Measurements from ENCODE around the gene APAF1. TPM values are rescaled to one million over a fixed set of nuclear protein-coding genes. Genes with fewer than 3 reads are reported as not detected.

The APAF1 gene
- polyA plus RNA-seq, 3 donors = 29.5 to 36.7 (median 30.0) TPM

DNA sequence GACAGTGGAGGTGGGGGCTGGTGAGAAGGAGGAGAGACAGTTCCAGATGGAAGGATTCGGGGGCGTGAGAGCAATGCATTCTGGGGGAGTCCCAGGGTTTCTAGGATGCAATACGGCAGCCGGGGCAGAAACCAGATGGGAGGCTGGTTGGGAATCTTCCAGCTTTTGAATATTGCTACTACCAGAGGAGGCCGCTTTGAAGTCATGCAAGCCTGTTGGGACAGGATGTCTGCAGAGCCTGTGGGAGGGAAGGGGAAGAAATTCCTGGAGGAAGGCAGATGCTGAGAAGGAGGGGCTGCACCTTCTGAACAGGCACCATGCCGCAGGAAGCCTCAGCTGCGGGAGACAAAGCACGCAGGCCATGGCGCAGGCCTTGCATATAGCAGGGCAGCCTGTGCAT is 105.4 kb downstream of the APAF1 start:
- Histone ChIP-seq H3K27me3 (ENCODE audit: control insufficient read depth in 2 of 2, insufficient read depth in 2 of 2, low read length in 2 of 2) (peaks cover 21 to 29% of the 10 kb centered on the region in 2 donors), H2AFZ (ENCODE audit: insufficient read depth, low read depth, low read length, poor library complexity, severe bottlenecking) (no peak overlapping the region), H4K20me1 (ENCODE audit: insufficient read depth, low read length) (no peaks in the 10 kb centered on the region), H3K4me3 (replicated peaks in 1 of 3; ENCODE audit: low read depth in 2 of 3, low read length in 3 of 3) (no peak overlapping the region), H3K4me2 (replicated peaks; ENCODE audit: extremely low read depth, low read length, poor library complexity, severe bottlenecking) (no peak overlapping the region), H3K79me2 (ENCODE audit: insufficient read depth, low read length) (no peaks in the 10 kb centered on the region), H3K4me1 (ENCODE audit: control insufficient read depth in 1 of 2, insufficient read depth in 2 of 2, low read length in 2 of 2) (peaks cover 4 to 7% of the 10 kb centered on the region in 2 donors), H3K36me3 (replicated peaks in 1 of 2; ENCODE audit: control insufficient read depth in 1 of 2, insufficient read depth in 2 of 2, low read length in 2 of 2) (no peaks in the 10 kb centered on the region), H3K27ac (ENCODE audit: low read depth in 1 of 2, low read length in 2 of 2) (no peak overlapping the region), H3K9ac (ENCODE audit: insufficient read depth, low read length, poor library complexity, severe bottlenecking) (no peak overlapping the region), H3K9me3 (replicated peaks in 1 of 2; ENCODE audit: control insufficient read depth in 1 of 2, insufficient read depth in 1 of 2, low read length in 2 of 2) (peaks cover 0 to 8% of the 10 kb centered on the region in 2 donors)
- WGBS (ENCODE audit: insufficient coverage) = 89% methylated on average over 9 of the region's 9 CpGs
- no peak overlapping the region for H3K4me3 Mint-ChIP-seq
- peaks cover 37 to 43% (median 38%) of the 10 kb centered on the region in 3 donors for H3K27me3 Mint-ChIP-seq (ENCODE audit: low read depth in 3 of 3)
- intact Hi-C loops (cut with micrococcal nuclease) = no loop called here
- TF ChIP-seq, protein P1, sequence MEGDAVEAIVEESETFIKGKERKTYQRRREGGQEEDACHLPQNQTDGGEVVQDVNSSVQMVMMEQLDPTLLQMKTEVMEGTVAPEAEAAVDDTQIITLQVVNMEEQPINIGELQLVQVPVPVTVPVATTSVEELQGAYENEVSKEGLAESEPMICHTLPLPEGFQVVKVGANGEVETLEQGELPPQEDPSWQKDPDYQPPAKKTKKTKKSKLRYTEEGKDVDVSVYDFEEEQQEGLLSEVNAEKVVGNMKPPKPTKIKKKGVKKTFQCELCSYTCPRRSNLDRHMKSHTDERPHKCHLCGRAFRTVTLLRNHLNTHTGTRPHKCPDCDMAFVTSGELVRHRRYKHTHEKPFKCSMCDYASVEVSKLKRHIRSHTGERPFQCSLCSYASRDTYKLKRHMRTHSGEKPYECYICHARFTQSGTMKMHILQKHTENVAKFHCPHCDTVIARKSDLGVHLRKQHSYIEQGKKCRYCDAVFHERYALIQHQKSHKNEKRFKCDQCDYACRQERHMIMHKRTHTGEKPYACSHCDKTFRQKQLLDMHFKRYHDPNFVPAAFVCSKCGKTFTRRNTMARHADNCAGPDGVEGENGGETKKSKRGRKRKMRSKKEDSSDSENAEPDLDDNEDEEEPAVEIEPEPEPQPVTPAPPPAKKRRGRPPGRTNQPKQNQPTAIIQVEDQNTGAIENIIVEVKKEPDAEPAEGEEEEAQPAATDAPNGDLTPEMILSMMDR (IDR thresholded peaks at IDR 0.05) = no peak
- H3K4me1 Mint-ChIP-seq = peaks cover 8% of the 10 kb centered on the region
- no peak overlapping the region for H3K27ac Mint-ChIP-seq
- no peak for DNase-seq
- H3K36me3 Mint-ChIP-seq = peaks cover 0 to 3% of the 10 kb centered on the region in 2 donors
- H3K9me3 Mint-ChIP-seq = peaks cover 0 to 7% (median 2%) of the 10 kb centered on the region in 7 donors

DNA sequence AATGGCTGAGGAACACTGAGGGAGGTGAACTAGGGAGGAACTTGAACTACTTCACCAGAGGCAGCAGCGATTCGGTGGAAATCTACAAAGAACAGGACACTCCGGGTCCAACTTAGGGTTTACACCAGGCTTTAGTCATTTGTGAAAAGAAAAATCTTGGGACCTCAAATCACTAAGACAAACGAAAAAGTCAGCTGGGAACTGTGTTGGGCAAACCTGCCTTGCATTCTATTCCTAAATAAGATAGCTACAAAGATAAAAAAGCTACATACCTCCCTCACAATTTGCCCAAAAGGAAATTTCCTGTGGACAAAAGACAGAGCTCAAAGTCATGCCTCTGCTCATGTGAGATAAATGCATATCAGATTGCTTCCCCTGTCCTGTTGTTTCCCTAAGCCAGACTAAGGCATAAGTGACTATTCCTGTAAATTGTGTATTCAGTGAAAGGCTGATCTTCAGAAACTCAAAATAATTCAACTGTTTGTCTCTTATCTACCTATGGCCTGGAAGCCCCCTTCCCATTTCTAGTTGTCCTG is 106.6 kb downstream of the APAF1 start:
- DNase-seq = no peak
- WGBS (ENCODE audit: insufficient coverage) = 100% methylated on average over 1 of the region's 4 CpGs
- H3K4me3 Mint-ChIP-seq = no peak overlapping the region

More for the DNA sequence above, 106.6 kb downstream of the APAF1 start:
- Histone ChIP-seq H4K20me1 (ENCODE audit: insufficient read depth, low read length) (no peaks in the 10 kb centered on the region), H3K4me1 (ENCODE audit: control insufficient read depth in 1 of 2, insufficient read depth in 2 of 2, low read length in 2 of 2) (no peaks in the 10 kb centered on the region), H3K27me3 (ENCODE audit: control insufficient read depth in 2 of 2, insufficient read depth in 2 of 2, low read length in 2 of 2) (peaks cover 11 to 18% of the 10 kb centered on the region in 2 donors), H3K9me3 (replicated peaks in 1 of 2; ENCODE audit: control insufficient read depth in 1 of 2, insufficient read depth in 1 of 2, low read length in 2 of 2) (no peaks in the 10 kb centered on the region), H3K4me2 (replicated peaks; ENCODE audit: extremely low read depth, low read length, poor library complexity, severe bottlenecking) (no peak overlapping the region), H3K79me2 (ENCODE audit: insufficient read depth, low read length) (no peaks in the 10 kb centered on the region), H3K9ac (ENCODE audit: insufficient read depth, low read length, poor library complexity, severe bottlenecking) (no peak overlapping the region), H3K27ac (ENCODE audit: low read depth in 1 of 2, low read length in 2 of 2) (no peak overlapping the region), H2AFZ (ENCODE audit: insufficient read depth, low read depth, low read length, poor library complexity, severe bottlenecking) (no peak overlapping the region), H3K36me3 (replicated peaks in 1 of 2; ENCODE audit: control insufficient read depth in 1 of 2, insufficient read depth in 2 of 2, low read length in 2 of 2) (no peaks in the 10 kb centered on the region), H3K4me3 (replicated peaks in 1 of 3; ENCODE audit: low read depth in 2 of 3, low read length in 3 of 3) (no peak overlapping the region)
- peaks cover 25 to 32% (median 28%) of the 10 kb centered on the region in 3 donors for H3K27me3 Mint-ChIP-seq (ENCODE audit: low read depth in 3 of 3)
- H3K4me1 Mint-ChIP-seq = no peaks in the 10 kb centered on the region
- no peaks in the 10 kb centered on the region for H3K36me3 Mint-ChIP-seq
- H3K27ac Mint-ChIP-seq = no peak overlapping the region
- intact Hi-C loops (cut with micrococcal nuclease) = no loop called here
- TF ChIP-seq, protein P1 (IDR thresholded peaks at IDR 0.05) = no peak
- H3K9me3 Mint-ChIP-seq = peaks cover 0 to 4% (median 0%) of the 10 kb centered on the region in 7 donors
